Naive thymus-derived CD8-positive, alpha-beta T cell (primary cell): ENCODE results near the gene MSL2. TPM values are rescaled to one million over a fixed set of nuclear protein-coding genes. Genes with fewer than 3 reads are reported as not detected.
"Not testable (repeated sequence)": the region's sequence is repeated elsewhere in the genome, so short reads cannot be mapped to it uniquely, and the experiment has no call there.

ENCODE experiments used
- ATAC-seq, 2 donors: fragments of 150-1000 bp; cut with Tn5 transposase in 1 of 2; sonication (Bioruptor Pico), chemical (Tn5 transposase) in 1 of 2; 1 replicate in 1 of 2; 2 replicates in 1 of 2; pipeline ENCODE4 v1.10.0; 2021; ENCODE audit warnings: mild to moderate bottlenecking in 2 of 2, moderate library complexity in 2 of 2
- POLR2A ChIA-PET: fragments of 350-600 bp; sonication (Branson Sonifier 250); formaldehyde crosslinking; loops from one replicate; lab custom pipeline; 2021; ENCODE audit warnings: antibody characterized with exemption; lab: Charles Lee
- DNase-seq, 10 donors: peaks; one replicate each; pipeline versions ENCODE4 v3.0.0 to v3.0.0-alpha.2; 2020 to 2022
- H3K27ac Mint-ChIP-seq, 10 donors: one replicate each; pipeline ENCODE4 v1.8.0; 2020 to 2022; ENCODE audit warnings: mild to moderate bottlenecking in 10 of 10, mixed read lengths in 10 of 10, moderate library complexity in 4 of 10, inconsistent platforms in 1 of 10
- H3K27me3 Mint-ChIP-seq, 5 donors: one replicate each; pipeline ENCODE4 v1.8.0; 2021 to 2022; ENCODE audit warnings: mixed read lengths in 5 of 5
- H3K36me3 Mint-ChIP-seq, 3 donors: one replicate each; pipeline ENCODE4 v1.8.0; 2020 to 2022; ENCODE audit warnings: mixed read lengths in 3 of 3, mild to moderate bottlenecking in 2 of 3, inconsistent platforms in 1 of 3
- H3K4me1 Mint-ChIP-seq, 4 donors: one replicate each; pipeline ENCODE4 v1.8.0; 2021 to 2022; ENCODE audit warnings: mixed read lengths in 4 of 4
- H3K4me3 Mint-ChIP-seq, 10 donors: one replicate each; pipeline ENCODE4 v1.8.0; 2020 to 2022; ENCODE audit warnings: mild to moderate bottlenecking in 10 of 10, mixed read lengths in 10 of 10, moderate library complexity in 6 of 10, inconsistent platforms in 1 of 10
- H3K9me3 Mint-ChIP-seq, 9 donors: one replicate each; pipeline ENCODE4 v1.8.0; 2020 to 2022; ENCODE audit warnings: mixed read lengths in 9 of 9, mild to moderate bottlenecking in 3 of 9, inconsistent platforms in 1 of 9, moderate library complexity in 1 of 9
- polyA plus RNA-seq, 3 donors: library from polyadenylated mRNA; unstranded; fragments of 300-500 nt; fragmentation: Illumina TruSeq; gene quantifications; one replicate each; pipeline ENCODE4 v1.2.3, GENCODE V29; 2021
- total RNA-seq, 8 experiments: library from RNA in 2 of 8; stranded (reverse) in 2 of 8; gene quantifications; one replicate each; pipeline ENCODE4 v1.2.3 and lab custom pipeline; 2021 to 2026

MSL2 gene
- 100 to 1,000 TPM in 1 of 2 experiments, 10 to 100 TPM in 1; 96.6 to 100 TPM for total RNA-seq
- polyA plus RNA-seq, result 10 to 100 TPM; 28.7 to 41.1 (median 38.9) TPM
- 80.2 to 292 (median 163) reads per million in 6 experiments for total RNA-seq (lab: John Stamatoyannopoulos, UW)

GRCh38 chr3:136196064-136196400, at the start of gene MSL2:
Gene MSL2 (minus strand): TSS chr3:136196335. CDS start chr3:136195113, 1,222 bp downstream.
- peak; percentile 38 to 39 for ATAC-seq

GRCh38 chr3:136245691-136246090, 49.6 kb upstream of the MSL2 start:
- Mint-ChIP-seq H3K27ac (peak overlapping the region in 1 of 10 donors; percentile 9), H3K4me1 (peaks cover 4 to 10% (median 8%) of the 10 kb centered on the region in 4 donors), H3K9me3 (no peaks in the 10 kb centered on the region), H3K36me3 (no peaks in the 10 kb centered on the region), H3K4me3 (no peak overlapping the region), H3K27me3 (peaks cover 0 to 7% (median 0%) of the 10 kb centered on the region in 5 donors)
- no peak for ATAC-seq
- POLR2A ChIA-PET, result interaction anchor here (2.2 kb wide), 1 partner anchor 49 kb away, joined by 20 read pairs; the partner anchor contains the start of gene MSL2
- DNase-seq, result no peak

More at GRCh38 chr3:136196064-136196400, at the start of gene MSL2:
- Mint-ChIP-seq H3K27ac (peak within 1 kb of the TSS; percentile 94 to 100 (median 99)), H3K4me1 (peaks cover 31 to 59% (median 41%) of the 10 kb centered on the region in 4 donors), H3K9me3 (peaks cover 0 to 2% (median 0%) of the 10 kb centered on the region in 9 donors), H3K36me3 (peaks cover 11 to 20% (median 12%) of the 10 kb centered on the region in 3 donors), H3K4me3 (peak within 1 kb of the TSS; percentile 89 to 100 (median 98)), H3K27me3 (peaks cover 0 to 5% (median 0%) of the 10 kb centered on the region in 5 donors)
- DNase-seq, result no peak
- POLR2A ChIA-PET, result interaction anchor here (0.6 to 6.2 kb wide), 29 partner anchors 9 to 1979 kb away, joined by 3 to 118 read pairs (median 4); partner anchors contain the start of genes DBR1, NCK1, PCCB and STAG1

GRCh38 chr3:136239094-136239493, 43.0 kb upstream of the MSL2 start:
- Mint-ChIP-seq H3K4me3 (no peak overlapping the region), H3K4me1 (no peaks in the 10 kb centered on the region), H3K36me3 (no peaks in the 10 kb centered on the region), H3K27me3 (peaks cover 0 to 7% (median 0%) of the 10 kb centered on the region in 5 donors), H3K9me3 (no peaks in the 10 kb centered on the region), H3K27ac (no peak overlapping the region)
- POLR2A ChIA-PET, result no interaction called here
- ATAC-seq (no peak), DNase-seq (no peak)

- Mint-ChIP-seq H3K4me3 (no peak overlapping the region), H3K36me3 (no peaks in the 10 kb centered on the region), H3K27ac (no peak overlapping the region), H3K4me1 (no peaks in the 10 kb centered on the region), H3K9me3 (no peaks in the 10 kb centered on the region), H3K27me3 (peaks cover 0 to 5% (median 0%) of the 10 kb centered on the region in 5 donors)
- ATAC-seq (no peak), DNase-seq (no peak)
- POLR2A ChIA-PET, result no interaction called here
Observed at GRCh38 chr3:136237961-136238649, 42.0 kb upstream of the MSL2 start.

- H3K27me3 Mint-ChIP-seq, result peaks cover 0 to 3% (median 0%) of the 10 kb centered on the region in 5 donors
Observed at GRCh38 chr3:136237103-136237502, 41.0 kb upstream of the MSL2 start.

GRCh38 chr3:136236109-136236508, 40.0 kb upstream of the MSL2 start:
- DNase-seq (no peak), ATAC-seq (no peak)
- H3K4me3 Mint-ChIP-seq, result no peak overlapping the region
- H3K27me3 Mint-ChIP-seq, result no peaks in the 10 kb centered on the region
- no peaks in the 10 kb centered on the region for H3K36me3 Mint-ChIP-seq
- POLR2A ChIA-PET, result interaction anchor here (0.7 kb wide), 1 partner anchor 41 kb away, joined by 5 read pairs; no protein-coding TSS in a partner anchor
- H3K27ac Mint-ChIP-seq, result peak overlapping the region in 1 of 10 donors; percentile 5
- H3K4me1 Mint-ChIP-seq, result no peaks in the 10 kb centered on the region
- peaks cover 0 to 2% (median 0%) of the 10 kb centered on the region in 9 donors for H3K9me3 Mint-ChIP-seq

More at GRCh38 chr3:136237103-136237502, 41.0 kb upstream of the MSL2 start:
- Mint-ChIP-seq H3K27ac (no peak overlapping the region), H3K9me3 (no peaks in the 10 kb centered on the region), H3K4me3 (no peak overlapping the region), H3K4me1 (no peaks in the 10 kb centered on the region), H3K36me3 (no peaks in the 10 kb centered on the region)
- POLR2A ChIA-PET, result no interaction called here
- ATAC-seq (no peak), DNase-seq (no peak)

GRCh38 chr3:136235545-136235944, 39.4 kb upstream of the MSL2 start:
- Mint-ChIP-seq H3K36me3 (no peaks in the 10 kb centered on the region), H3K4me1 (no peaks in the 10 kb centered on the region), H3K27me3 (no peaks in the 10 kb centered on the region), H3K4me3 (no peak overlapping the region), H3K27ac (no peak overlapping the region), H3K9me3 (peaks cover 0 to 2% (median 0%) of the 10 kb centered on the region in 9 donors)
- no peak for DNase-seq
- ATAC-seq, result no peak
- POLR2A ChIA-PET, result interaction anchor here (0.7 kb wide), 2 partner anchors 42 to 124 kb away, joined by 5 read pairs; no protein-coding TSS in a partner anchor

GRCh38 chr3:136232413-136232812, 36.3 kb upstream of the MSL2 start:
- no peak overlapping the region for H3K27ac Mint-ChIP-seq
- no peaks in the 10 kb centered on the region for H3K4me1 Mint-ChIP-seq
- DNase-seq (no peak), ATAC-seq (no peak)
- no peaks in the 10 kb centered on the region for H3K36me3 Mint-ChIP-seq
- H3K9me3 Mint-ChIP-seq, result peaks cover 0 to 2% (median 0%) of the 10 kb centered on the region in 9 donors
- no peak overlapping the region for H3K4me3 Mint-ChIP-seq
- H3K27me3 Mint-ChIP-seq, result no peaks in the 10 kb centered on the region
- POLR2A ChIA-PET, result interaction anchor here (1.5 kb wide), 1 partner anchor 36 kb away, joined by 4 read pairs; no protein-coding TSS in a partner anchor

- POLR2A ChIA-PET, DNase-seq, H3K36me3 Mint-ChIP-seq, ATAC-seq, H3K4me3 Mint-ChIP-seq, H3K4me1 Mint-ChIP-seq: not testable (repeated sequence)
- Mint-ChIP-seq H3K27me3 (peaks cover 0 to 17% (median 6%) of the 10 kb centered on the region in 5 donors), H3K9me3 (peaks cover 0 to 14% (median 4%) of the 10 kb centered on the region in 9 donors), H3K27ac (peak overlapping the region in 2 of 10 donors; percentile 27 to 66)
Observed at GRCh38 chr3:136222746-136223145, 26.6 kb upstream of the MSL2 start.

GRCh38 chr3:136211547-136211946, 15.4 kb upstream of the MSL2 start:
- Mint-ChIP-seq H3K4me1 (no peaks in the 10 kb centered on the region), H3K27ac (peak overlapping the region in 1 of 10 donors; percentile 2), H3K27me3 (peaks cover 11 to 18% (median 17%) of the 10 kb centered on the region in 5 donors), H3K9me3 (no peaks in the 10 kb centered on the region), H3K36me3 (no peaks in the 10 kb centered on the region), H3K4me3 (no peak overlapping the region)
- POLR2A ChIA-PET, result interaction anchor here (0.6 kb wide), 1 partner anchor 12 kb away, joined by 3 read pairs; no protein-coding TSS in a partner anchor
- no peak for ATAC-seq
- no peak for DNase-seq

GRCh38 chr3:136209921-136210320, 13.8 kb upstream of the MSL2 start:
- H3K27me3 Mint-ChIP-seq, result peaks cover 11 to 23% (median 15%) of the 10 kb centered on the region in 5 donors
- ATAC-seq (no peak), DNase-seq (no peak)
- POLR2A ChIA-PET, result no interaction called here
- no peak overlapping the region for H3K27ac Mint-ChIP-seq
- H3K9me3 Mint-ChIP-seq, result no peaks in the 10 kb centered on the region
- H3K36me3 Mint-ChIP-seq, result no peaks in the 10 kb centered on the region
- no peaks in the 10 kb centered on the region for H3K4me1 Mint-ChIP-seq
- no peak overlapping the region for H3K4me3 Mint-ChIP-seq

- H3K27ac Mint-ChIP-seq, result peak overlapping the region in 2 of 10 donors; percentile 9 to 38
- POLR2A ChIA-PET, result interaction anchor here (0.6 kb wide), 1 partner anchor 11 kb away, joined by 3 read pairs; no protein-coding TSS in a partner anchor
Observed at GRCh38 chr3:136207489-136208115, 11.5 kb upstream of the MSL2 start.

More at GRCh38 chr3:136207489-136208115, 11.5 kb upstream of the MSL2 start:
- H3K9me3 Mint-ChIP-seq, result no peaks in the 10 kb centered on the region
- ATAC-seq, result no peak
- H3K27me3 Mint-ChIP-seq, result peaks cover 11 to 23% (median 15%) of the 10 kb centered on the region in 5 donors
- H3K36me3 Mint-ChIP-seq, result no peaks in the 10 kb centered on the region
- H3K4me3 Mint-ChIP-seq, result no peak overlapping the region
- H3K4me1 Mint-ChIP-seq, result no peaks in the 10 kb centered on the region
- DNase-seq, result no peak
